Prostate gland (tissue), 2 donors: ENCODE results near the gene FANK1.

Source experiments
- POLR2A ChIP-seq: fragments of 450-650 bp; IDR thresholded peaks from one replicate; pipeline ENCODE4 v1.6.1; 2016; ENCODE audit warnings: antibody characterized with exemption, mild to moderate bottlenecking
- POLR2AphosphoS5 ChIP-seq: sonication (generic); formaldehyde crosslinking; IDR thresholded peaks from one replicate; pipeline ENCODE4 v1.6.1; 2017; ENCODE audit warnings: antibody characterized with exemption
- TF ChIP-seq, protein P1 (sequence below), 4 experiments: fragments of 200-600 bp in 2 of 4; fragments of 450-650 bp in 2 of 4; sonication (generic) in 2 of 4; IDR thresholded peaks; 1 replicate in 3 of 4; 2 replicates in 1 of 4; pipeline ENCODE4 v1.5.1; 2016 to 2019; ENCODE audit warnings: antibody characterized with exemption in 4 of 4, mild to moderate bottlenecking in 2 of 4, moderate library complexity in 2 of 4

DNA sequence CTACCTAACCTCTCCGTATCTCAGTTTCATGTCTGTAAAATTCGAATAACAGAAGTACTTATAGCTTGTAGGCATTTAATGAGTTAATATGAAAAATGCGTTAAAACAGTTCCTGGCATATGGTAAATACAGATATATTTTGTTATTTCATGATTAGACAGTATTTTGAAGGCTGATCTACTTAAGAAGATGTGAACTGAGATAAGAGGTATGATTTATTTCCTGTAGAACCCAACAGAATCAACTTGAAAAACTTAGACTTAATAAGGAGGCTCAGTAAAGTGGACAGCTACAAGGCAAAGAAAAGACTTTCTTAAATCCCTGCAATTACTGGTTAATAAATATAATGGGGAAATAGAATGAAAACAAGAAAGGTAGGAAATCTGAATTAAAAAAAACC lies 103.3 kb downstream of the FANK1 start:
- TF ChIP-seq, protein P1, sequence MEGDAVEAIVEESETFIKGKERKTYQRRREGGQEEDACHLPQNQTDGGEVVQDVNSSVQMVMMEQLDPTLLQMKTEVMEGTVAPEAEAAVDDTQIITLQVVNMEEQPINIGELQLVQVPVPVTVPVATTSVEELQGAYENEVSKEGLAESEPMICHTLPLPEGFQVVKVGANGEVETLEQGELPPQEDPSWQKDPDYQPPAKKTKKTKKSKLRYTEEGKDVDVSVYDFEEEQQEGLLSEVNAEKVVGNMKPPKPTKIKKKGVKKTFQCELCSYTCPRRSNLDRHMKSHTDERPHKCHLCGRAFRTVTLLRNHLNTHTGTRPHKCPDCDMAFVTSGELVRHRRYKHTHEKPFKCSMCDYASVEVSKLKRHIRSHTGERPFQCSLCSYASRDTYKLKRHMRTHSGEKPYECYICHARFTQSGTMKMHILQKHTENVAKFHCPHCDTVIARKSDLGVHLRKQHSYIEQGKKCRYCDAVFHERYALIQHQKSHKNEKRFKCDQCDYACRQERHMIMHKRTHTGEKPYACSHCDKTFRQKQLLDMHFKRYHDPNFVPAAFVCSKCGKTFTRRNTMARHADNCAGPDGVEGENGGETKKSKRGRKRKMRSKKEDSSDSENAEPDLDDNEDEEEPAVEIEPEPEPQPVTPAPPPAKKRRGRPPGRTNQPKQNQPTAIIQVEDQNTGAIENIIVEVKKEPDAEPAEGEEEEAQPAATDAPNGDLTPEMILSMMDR (IDR thresholded peaks at IDR 0.05): no peak
- TF ChIP-seq POLR2AphosphoS5 (no peak), POLR2A (no peak)
